ENCODE data around the gene UQCRC2.
"Not testable (repeated sequence)": the region's sequence is repeated elsewhere in the genome, so short reads cannot be mapped to it uniquely, and the experiment has no call there.

Gene UQCRC2

GRCh38 chr16:22012241-22012640 is 59.1 kb downstream of the UQCRC2 start:
- no peak for DNase-seq

GRCh38 chr16:22013486-22013885 is 60.3 kb downstream of the UQCRC2 start:
- no peak for DNase-seq

GRCh38 chr16:22014271-22014873 is 61.2 kb downstream of the UQCRC2 start:
- DNase-seq: no peak

GRCh38 chr16:22016927-22017326 is 63.8 kb downstream of the UQCRC2 start:
- DNase-seq: no peak

- DNase-seq: no peak
These were observed 65.4 kb downstream of the UQCRC2 start for GRCh38 chr16:22018559-22018958.

GRCh38 chr16:22022151-22022550 is 69.0 kb downstream of the UQCRC2 start:
- DNase-seq: no peak

- DNase-seq: no peak
These were observed 70.3 kb downstream of the UQCRC2 start for GRCh38 chr16:22023505-22023904.

- DNase-seq: not testable (repeated sequence)
These were observed 71.6 kb downstream of the UQCRC2 start for GRCh38 chr16:22024785-22025184.

- DNase-seq: no peak
These were observed 74.5 kb downstream of the UQCRC2 start for GRCh38 chr16:22027633-22028032.

- DNase-seq: no peak
These were observed 76.5 kb downstream of the UQCRC2 start for GRCh38 chr16:22029632-22030031.

- no peak for DNase-seq
These were observed 77.1 kb downstream of the UQCRC2 start for GRCh38 chr16:22030087-22030812.

GRCh38 chr16:22031483-22032083 is 78.4 kb downstream of the UQCRC2 start:
- DNase-seq: no peak

Measured in stimulated activated CD4-positive, alpha-beta T cell treated with anti-CD3 and anti-CD28 coated beads, Interleukin-4, amount 100 ng/mL, for 4 hours (primary cell).